GM18858 (cell line): ENCODE measurements around the gene TPPP2.
"Not testable (repeated sequence)": the region's sequence is repeated elsewhere in the genome, so short reads cannot be mapped to it uniquely, and the experiment has no call there.

ENCODE experiments used
- ATAC-seq: cut with Tn5 transposase; IDR thresholded peaks from one replicate; pipeline ENCODE4 v1.9.1; 2021; ENCODE audit not compliant: unreplicated experiment

TPPP2 gene

GRCh38 chr14:21029917-21030316 is at the start of gene TPPP2:
TSS of gene TPPP2 (plus strand) at chr14:21030217. CDS start at chr14:21030582, 365 bp downstream.
- no peak for ATAC-seq

- no peak for ATAC-seq
Measured at GRCh38 chr14:20980906-20981305, 49.1 kb upstream of the TPPP2 start.

- no peak for ATAC-seq
Measured at GRCh38 chr14:20982646-20983369, 47.2 kb upstream of the TPPP2 start.

- ATAC-seq, result not testable (repeated sequence)
Measured at GRCh38 chr14:20985650-20986049, 44.4 kb upstream of the TPPP2 start.

GRCh38 chr14:20986811-20987210 is 43.2 kb upstream of the TPPP2 start:
- ATAC-seq, result no peak

- no peak for ATAC-seq
Measured at GRCh38 chr14:20988717-20989470, 41.1 kb upstream of the TPPP2 start.

- ATAC-seq, result no peak
Measured at GRCh38 chr14:20989471-20989786, 40.6 kb upstream of the TPPP2 start.

GRCh38 chr14:20989787-20990600 is 40.0 kb upstream of the TPPP2 start, which contains the start of gene METTL17:
TSS of gene METTL17 (plus strand) at chr14:20989980. CDS start at chr14:20990003, 23 bp downstream.
- peak; percentile 91 for ATAC-seq

GRCh38 chr14:20996521-20996920 is 33.5 kb upstream of the TPPP2 start:
- ATAC-seq, result no peak

- no peak for ATAC-seq
Measured at GRCh38 chr14:20997115-20997514, 32.9 kb upstream of the TPPP2 start.

GRCh38 chr14:20997564-20997963 is 32.5 kb upstream of the TPPP2 start:
- no peak for ATAC-seq

GRCh38 chr14:20998139-20998538 is 31.9 kb upstream of the TPPP2 start:
- no peak for ATAC-seq

- ATAC-seq, result no peak
Measured at GRCh38 chr14:20998674-20999366, 31.2 kb upstream of the TPPP2 start, which contains the start of gene SLC39A2. TSS of gene SLC39A2 (plus strand) at chr14:20999293. CDS start at chr14:20999447, 154 bp downstream.

- no peak for ATAC-seq
Measured at GRCh38 chr14:20999591-20999990, 30.4 kb upstream of the TPPP2 start.

- no peak for ATAC-seq
Measured at GRCh38 chr14:21001218-21001617, 28.8 kb upstream of the TPPP2 start.

GRCh38 chr14:21003788-21004346 is 26.1 kb upstream of the TPPP2 start:
- ATAC-seq, result no peak

GRCh38 chr14:21009721-21010120 is 20.3 kb upstream of the TPPP2 start:
- ATAC-seq, result not testable (repeated sequence)

GRCh38 chr14:21011136-21011535 is 18.9 kb upstream of the TPPP2 start:
- no peak for ATAC-seq

- no peak for ATAC-seq
Measured at GRCh38 chr14:21014761-21015190, 15.2 kb upstream of the TPPP2 start.

GRCh38 chr14:21015312-21015711 is 14.7 kb upstream of the TPPP2 start:
- no peak for ATAC-seq
